Omental fat pad (tissue), 4 donors: ENCODE measurements around the gene ZC3HAV1. TPM values are rescaled to one million over a fixed set of nuclear protein-coding genes. Genes with fewer than 3 reads are reported as not detected.
"Not testable (repeated sequence)": the region's sequence is repeated elsewhere in the genome, so short reads cannot be mapped to it uniquely, and the experiment has no call there.

Source experiments
- ATAC-seq: fragments of 150-250 bp; one replicate; pipeline ENCODE4 v1.9.1; 2016; ENCODE audit warnings: mild to moderate bottlenecking, moderate library complexity; ENCODE audit not compliant: low FRiP score
- DNase-seq: peaks from one replicate; pipeline ENCODE4 v3.0.0-alpha.2; 2019; ENCODE audit warnings: low spot score
- CTCF ChIP-seq, 3 donors: fragments of 450-650 bp; IDR thresholded peaks; one replicate each; pipeline ENCODE4 v1.5.1; 2016 to 2017; ENCODE audit warnings: antibody characterized with exemption in 3 of 3, mild to moderate bottlenecking in 3 of 3, moderate library complexity in 2 of 3
- total RNA-seq, 4 donors: library from RNA; depleted of rRNA; stranded (reverse); fragments of >200 nt; gene quantifications; one replicate each; pipeline ENCODE4 v1.1.0, GENCODE V29; 2016

Gene ZC3HAV1
- total RNA-seq, 4 donors from 2014 or later: 31.3 to 58.8 (median 50.8) TPM

DNA sequence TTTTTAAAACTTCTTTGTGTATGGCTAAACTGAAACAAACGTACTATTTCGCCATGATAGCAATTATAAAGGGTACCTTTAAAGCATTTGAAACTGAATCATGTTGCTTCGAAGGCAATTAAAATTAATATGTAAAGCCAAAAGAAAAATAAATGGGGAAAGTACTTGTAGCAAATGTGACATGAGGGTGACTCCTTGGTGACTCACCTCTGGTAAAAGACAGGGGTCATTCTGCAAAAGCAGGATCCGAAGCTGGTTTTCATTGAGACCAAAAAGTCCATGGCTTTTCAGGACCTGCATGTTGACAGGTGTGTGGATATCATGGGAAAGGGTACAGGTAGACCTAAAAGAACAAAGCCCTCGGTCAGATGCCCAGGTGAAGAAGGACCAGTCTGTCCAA lies 75.2 kb downstream of the ZC3HAV1 start:
- no peak for DNase-seq
- ATAC-seq: no peak
- no peak for TF ChIP-seq CTCF (IDR thresholded peaks at IDR 0.05)

- ATAC-seq: no peak
- no peak for TF ChIP-seq CTCF (IDR thresholded peaks at IDR 0.05)
- no peak for DNase-seq
Measured at GRCh38 chr7:139033346-139034114, 76.0 kb downstream of the ZC3HAV1 start.

- DNase-seq: no peak
- no peak for TF ChIP-seq CTCF (IDR thresholded peaks at IDR 0.05)
- ATAC-seq: no peak
Measured at GRCh38 chr7:139032473-139032872, 77.0 kb downstream of the ZC3HAV1 start.

- ATAC-seq: no peak
- no peak for DNase-seq
- TF ChIP-seq CTCF (IDR thresholded peaks at IDR 0.05): no peak
Measured at GRCh38 chr7:139029353-139029752, 80.2 kb downstream of the ZC3HAV1 start.

DNA sequence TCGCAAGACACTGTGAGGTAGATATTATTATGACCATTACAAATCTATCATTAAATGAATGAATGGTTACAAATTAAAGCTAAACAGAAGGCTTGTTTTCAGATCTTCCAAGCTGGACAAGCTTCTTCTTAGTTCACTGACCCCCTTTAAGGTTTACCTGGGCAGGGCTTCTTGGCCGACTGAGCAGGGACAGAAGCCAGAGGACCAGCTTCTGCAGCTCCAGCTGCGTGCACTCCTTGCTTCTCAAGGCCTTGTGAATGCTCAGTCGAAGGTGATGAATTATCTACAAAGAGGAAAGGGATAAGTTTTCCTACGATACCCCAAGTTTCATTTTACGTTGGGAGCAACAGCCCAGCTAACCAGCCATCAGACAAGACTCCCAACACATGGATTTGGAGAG lies 83.0 kb downstream of the ZC3HAV1 start:
- DNase-seq (no peak), ATAC-seq (no peak)
- TF ChIP-seq CTCF (IDR thresholded peaks at IDR 0.05): no peak

GRCh38 chr7:139025861-139026260 lies 83.7 kb downstream of the ZC3HAV1 start:
- DNase-seq, ATAC-seq: not testable (repeated sequence)

- DNase-seq: no peak
- no peak for TF ChIP-seq CTCF (IDR thresholded peaks at IDR 0.05)
Measured at GRCh38 chr7:139023076-139023475, 86.4 kb downstream of the ZC3HAV1 start.

More at GRCh38 chr7:139023076-139023475, 86.4 kb downstream of the ZC3HAV1 start:
- ATAC-seq: no peak
